ENCODE data around the gene CSTF3. TPM values are rescaled to one million over a fixed set of nuclear protein-coding genes. Genes with fewer than 3 reads are reported as not detected.

CSTF3 gene
- total RNA-seq = 10 to 100 TPM in 3 of 6 donors, 1 to 10 TPM in 3; 5.0 to 13.6 (median 9.6) TPM
- polyA plus RNA-seq = 10 to 100 TPM; 24.4 to 25.4 TPM

DNA sequence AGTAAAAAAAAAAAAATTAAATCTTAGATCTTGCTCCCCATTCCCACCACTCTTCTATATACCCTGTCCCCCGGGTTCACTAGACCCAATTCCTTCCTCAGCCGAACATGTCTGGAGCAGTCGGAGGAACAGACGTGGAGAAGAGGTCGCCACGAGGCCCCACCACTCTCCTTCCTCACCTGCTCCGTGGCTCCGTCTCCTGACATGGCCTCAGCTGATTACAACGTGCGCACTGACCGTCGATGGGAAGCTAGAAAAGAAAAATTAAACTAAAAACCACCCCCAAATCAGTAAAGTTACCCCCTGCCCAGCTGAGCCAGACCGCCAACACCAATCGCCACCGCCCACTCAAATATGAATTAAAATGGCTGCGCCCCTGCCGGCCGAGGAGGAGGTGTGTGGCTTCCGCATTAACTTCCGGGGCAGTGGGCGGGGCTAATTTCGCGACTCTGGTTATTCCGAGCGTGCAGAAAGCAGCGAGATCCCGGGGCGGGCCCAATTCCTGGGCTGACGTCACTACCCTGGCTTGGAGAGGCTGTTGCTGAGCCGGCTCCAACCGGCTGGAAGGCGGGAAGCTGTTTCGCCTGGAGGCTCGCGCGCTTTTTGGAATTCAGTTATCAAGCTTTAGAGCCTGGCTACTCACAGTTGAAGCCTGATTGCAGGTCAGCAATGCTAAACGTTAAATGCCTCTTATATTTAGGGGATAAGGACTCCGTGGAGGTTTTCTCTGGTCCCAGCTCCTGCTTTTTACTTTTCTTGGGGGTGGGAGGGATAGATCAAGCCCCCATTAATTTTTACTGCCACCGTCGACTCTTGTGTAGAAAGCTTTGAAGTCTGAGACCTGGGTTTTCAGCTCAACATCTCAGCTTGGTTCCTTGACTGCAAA, at the start of gene CSTF3:
TSS of gene CSTF3 (minus strand) at position 361 of the 886 bp plus-strand sequence. CDS start at position 206, 155 bp downstream.
- WGBS, 2 donors = 2% methylated on average over 40 of the region's 40 CpGs
- Histone ChIP-seq H3K4me3 (peak within 1 kb of the TSS; percentile 41 to 77 (median 65)), H3K27me3 (no peaks in the 10 kb centered on the region), H3K36me3 (no peaks in the 10 kb centered on the region), H3K9me3 (no peaks in the 10 kb centered on the region), H3K4me1 (peaks cover 8 to 25% (median 13%) of the 10 kb centered on the region in 3 donors), H3K27ac (peak within 1 kb of the TSS; percentile 49 to 86 (median 69))
- peak; percentile 93 for FAIRE-seq
- peak; percentile 97 to 99 (median 98) for ATAC-seq
- intact Hi-C loops (cut with DNase I) = loop anchor here in 1 of 3 donors (10.0 kb wide), 1 partner anchor 523 kb away; no protein-coding TSS in a partner anchor
- peak; percentile 100 for DNase-seq
- TF ChIP-seq, protein P1, sequence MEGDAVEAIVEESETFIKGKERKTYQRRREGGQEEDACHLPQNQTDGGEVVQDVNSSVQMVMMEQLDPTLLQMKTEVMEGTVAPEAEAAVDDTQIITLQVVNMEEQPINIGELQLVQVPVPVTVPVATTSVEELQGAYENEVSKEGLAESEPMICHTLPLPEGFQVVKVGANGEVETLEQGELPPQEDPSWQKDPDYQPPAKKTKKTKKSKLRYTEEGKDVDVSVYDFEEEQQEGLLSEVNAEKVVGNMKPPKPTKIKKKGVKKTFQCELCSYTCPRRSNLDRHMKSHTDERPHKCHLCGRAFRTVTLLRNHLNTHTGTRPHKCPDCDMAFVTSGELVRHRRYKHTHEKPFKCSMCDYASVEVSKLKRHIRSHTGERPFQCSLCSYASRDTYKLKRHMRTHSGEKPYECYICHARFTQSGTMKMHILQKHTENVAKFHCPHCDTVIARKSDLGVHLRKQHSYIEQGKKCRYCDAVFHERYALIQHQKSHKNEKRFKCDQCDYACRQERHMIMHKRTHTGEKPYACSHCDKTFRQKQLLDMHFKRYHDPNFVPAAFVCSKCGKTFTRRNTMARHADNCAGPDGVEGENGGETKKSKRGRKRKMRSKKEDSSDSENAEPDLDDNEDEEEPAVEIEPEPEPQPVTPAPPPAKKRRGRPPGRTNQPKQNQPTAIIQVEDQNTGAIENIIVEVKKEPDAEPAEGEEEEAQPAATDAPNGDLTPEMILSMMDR (IDR thresholded peaks at IDR 0.05) = peak; percentile 17 to 51 (median 33)

- Histone ChIP-seq H3K27me3 (no peaks in the 10 kb centered on the region), H3K36me3 (no peaks in the 10 kb centered on the region), H3K4me1 (no peaks in the 10 kb centered on the region), H3K4me3 (no peak overlapping the region), H3K9me3 (no peaks in the 10 kb centered on the region), H3K27ac (no peak overlapping the region)
- DNase-seq (no peak), FAIRE-seq (no peak), ATAC-seq (no peak)
- WGBS, 2 donors = 91 to 100% methylated on average over 1 of the region's 1 CpG
- TF ChIP-seq, protein P1 (IDR thresholded peaks at IDR 0.05) = no peak
- intact Hi-C loops (cut with DNase I) = no loop called here
Measured at GRCh38 chr11:33208150-33208549, 46.9 kb upstream of the CSTF3 start.

GRCh38 chr11:33207408-33207985, 46.2 kb upstream of the CSTF3 start:
- Histone ChIP-seq H3K4me1 (no peaks in the 10 kb centered on the region), H3K27ac (no peak overlapping the region), H3K4me3 (no peak overlapping the region), H3K36me3 (no peaks in the 10 kb centered on the region), H3K9me3 (no peaks in the 10 kb centered on the region), H3K27me3 (no peaks in the 10 kb centered on the region)
- TF ChIP-seq, protein P1 (IDR thresholded peaks at IDR 0.05) = no peak
- FAIRE-seq = no peak
- intact Hi-C loops (cut with DNase I) = no loop called here
- WGBS, 2 donors = 53 to 54% methylated on average over 4 of the region's 4 CpGs
- DNase-seq = no peak
- ATAC-seq = peak in 2 of 4 donors; percentile 61 to 73

GRCh38 chr11:33197915-33198727, 36.8 kb upstream of the CSTF3 start:
- intact Hi-C loops (cut with DNase I) = no loop called here
- TF ChIP-seq, protein P1 (IDR thresholded peaks at IDR 0.05) = no peak
- WGBS, 2 donors = 74 to 82% methylated on average over 14 of the region's 14 CpGs

More at GRCh38 chr11:33197915-33198727, 36.8 kb upstream of the CSTF3 start:
- no peak for FAIRE-seq
- peak in 2 of 4 donors; percentile 32 to 58 for ATAC-seq
- no peak for DNase-seq
- no peaks in the 10 kb centered on the region for H3K27me3 ChIP-seq
- no peak overlapping the region for H3K4me3 ChIP-seq
- H3K27ac ChIP-seq = no peak overlapping the region
- H3K36me3 ChIP-seq = no peaks in the 10 kb centered on the region
- H3K4me1 ChIP-seq = no peaks in the 10 kb centered on the region
- H3K9me3 ChIP-seq = no peaks in the 10 kb centered on the region
